Measurements from ENCODE around the gene STX16.

The STX16 gene

GRCh38 chr20:58658760-58659159, 7.7 kb downstream of the STX16 start:
- H3K9me3 ChIP-seq (ENCODE audit: low read length): no peaks in the 10 kb centered on the region
- peaks cover 92% of the 10 kb centered on the region for H3K79me2 ChIP-seq (ENCODE audit: insufficient read depth, low read length)
- H3K9ac ChIP-seq (ENCODE audit: low read length): no peak overlapping the region
- H3K36me3 ChIP-seq (ENCODE audit: insufficient read depth, low read length): peaks cover 15% of the 10 kb centered on the region; the same call in 1 of the 2 replicates
- H3K4me1 ChIP-seq (ENCODE audit: insufficient read depth, low read length, severe bottlenecking): peaks cover 79% of the 10 kb centered on the region
- H4K20me1 ChIP-seq (ENCODE audit: insufficient read depth, low read length): no peaks in the 10 kb centered on the region
- no peak overlapping the region for H2AFZ ChIP-seq (ENCODE audit: low read length)
- no peak overlapping the region for H3K27ac ChIP-seq (ENCODE audit: low read depth, low read length, poor library complexity, severe bottlenecking)
- no peaks in the 10 kb centered on the region for H3K27me3 ChIP-seq (ENCODE audit: insufficient read depth, low read length)
- no peak overlapping the region for H3K4me3 ChIP-seq (ENCODE audit: low read depth, low read length, poor library complexity, severe bottlenecking)
- TF ChIP-seq EZH2 (IDR thresholded peaks at IDR 0.05; ENCODE audit: borderline replicate concordance, low read length): no peak
- no peak for TF ChIP-seq CTCF (IDR thresholded peaks at IDR 0.05; ENCODE audit: low read length)
- H3F3A ChIP-seq (ENCODE audit: insufficient read depth, low read length): 0 out of 2 replicates have a peak, but pooled peaks cover 6% of the 10 kb centered on the region
- H3K4me2 ChIP-seq (ENCODE audit: low read length): no peak overlapping the region
- no peaks in the 10 kb centered on the region for H3K9me2 ChIP-seq (ENCODE audit: low read depth, low read length)

GRCh38 chr20:58659841-58660240, 8.8 kb downstream of the STX16 start:
- H3K4me3 ChIP-seq (ENCODE audit: low read depth, low read length, poor library complexity, severe bottlenecking): no peak overlapping the region
- H3K9me3 ChIP-seq (ENCODE audit: low read length): no peaks in the 10 kb centered on the region
- H2AFZ ChIP-seq (ENCODE audit: low read length): no peak overlapping the region
- no peak for TF ChIP-seq CTCF (IDR thresholded peaks at IDR 0.05; ENCODE audit: low read length)
- no peak for TF ChIP-seq EZH2 (IDR thresholded peaks at IDR 0.05; ENCODE audit: borderline replicate concordance, low read length)
- H3F3A ChIP-seq (ENCODE audit: insufficient read depth, low read length): no peaks in the 10 kb centered on the region
- peaks cover 69% of the 10 kb centered on the region for H3K4me1 ChIP-seq (ENCODE audit: insufficient read depth, low read length, severe bottlenecking)
- H4K20me1 ChIP-seq (ENCODE audit: insufficient read depth, low read length): no peaks in the 10 kb centered on the region
- peaks cover 18% of the 10 kb centered on the region; the same call in 1 of the 2 replicates for H3K36me3 ChIP-seq (ENCODE audit: insufficient read depth, low read length)
- H3K4me2 ChIP-seq (ENCODE audit: low read length): peak overlapping the region; percentile 24; the same call in 1 of the 2 replicates
- no peak overlapping the region for H3K27ac ChIP-seq (ENCODE audit: low read depth, low read length, poor library complexity, severe bottlenecking)
- H3K9ac ChIP-seq (ENCODE audit: low read length): no peak overlapping the region
- peaks cover 92% of the 10 kb centered on the region for H3K79me2 ChIP-seq (ENCODE audit: insufficient read depth, low read length)
- no peaks in the 10 kb centered on the region for H3K27me3 ChIP-seq (ENCODE audit: insufficient read depth, low read length)
- no peaks in the 10 kb centered on the region for H3K9me2 ChIP-seq (ENCODE audit: low read depth, low read length)

GRCh38 chr20:58660855-58661597, 9.9 kb downstream of the STX16 start:
- Histone ChIP-seq H3K4me2 (ENCODE audit: low read length) (peak overlapping the region; percentile 23; the same call in 1 of the 2 replicates), H3F3A (ENCODE audit: insufficient read depth, low read length) (no peaks in the 10 kb centered on the region), H2AFZ (ENCODE audit: low read length) (no peak overlapping the region), H3K27ac (ENCODE audit: low read depth, low read length, poor library complexity, severe bottlenecking) (peak overlapping the region; percentile 47), H3K4me3 (ENCODE audit: low read depth, low read length, poor library complexity, severe bottlenecking) (no peak overlapping the region), H3K36me3 (ENCODE audit: insufficient read depth, low read length) (peaks cover 18% of the 10 kb centered on the region; the same call in 1 of the 2 replicates), H3K4me1 (ENCODE audit: insufficient read depth, low read length, severe bottlenecking) (peaks cover 57% of the 10 kb centered on the region), H3K9ac (ENCODE audit: low read length) (no peak overlapping the region), H3K27me3 (ENCODE audit: insufficient read depth, low read length) (no peaks in the 10 kb centered on the region), H3K9me2 (ENCODE audit: low read depth, low read length) (no peaks in the 10 kb centered on the region), H3K79me2 (ENCODE audit: insufficient read depth, low read length) (peaks cover 84% of the 10 kb centered on the region), H3K9me3 (ENCODE audit: low read length) (no peaks in the 10 kb centered on the region), H4K20me1 (ENCODE audit: insufficient read depth, low read length) (no peaks in the 10 kb centered on the region)
- no peak for TF ChIP-seq CTCF (IDR thresholded peaks at IDR 0.05; ENCODE audit: low read length)
- no peak for TF ChIP-seq EZH2 (IDR thresholded peaks at IDR 0.05; ENCODE audit: borderline replicate concordance, low read length)
